ENCODE results near the gene IGSF11.

- no peak for TF ChIP-seq CTCF (optimal IDR thresholded peaks at IDR 0.05 in 1 of 3, IDR thresholded peaks at IDR 0.05 in 1 of 3, conservative IDR thresholded peaks at IDR 0.05 in 1 of 3; ENCODE audit: extremely low read depth in 1 of 3, insufficient read depth in 2 of 3, low read length in 3 of 3)
- TF ChIP-seq EZH2 (IDR thresholded peaks at IDR 0.05; ENCODE audit: low read length), result no peak
These were observed 28.2 kb upstream of the IGSF11 start for GRCh38 chr3:119062892-119063291.
